Stimulated activated CD4-positive, alpha-beta T cell treated with anti-CD3 and anti-CD28 coated beads, Interleukin-12 subunit alpha, Interleukin-12 subunit beta, amount 100 ng/mL, for 48 hours (primary cell): ENCODE measurements around the gene TRIP6.

ENCODE experiments used
- DNase-seq, 3 donors: peaks; one replicate each; pipeline ENCODE4 v3.0.0-alpha.2; 2020; ENCODE audit warnings: low read depth in 2 of 3, low spot score in 1 of 3

Gene TRIP6

DNA sequence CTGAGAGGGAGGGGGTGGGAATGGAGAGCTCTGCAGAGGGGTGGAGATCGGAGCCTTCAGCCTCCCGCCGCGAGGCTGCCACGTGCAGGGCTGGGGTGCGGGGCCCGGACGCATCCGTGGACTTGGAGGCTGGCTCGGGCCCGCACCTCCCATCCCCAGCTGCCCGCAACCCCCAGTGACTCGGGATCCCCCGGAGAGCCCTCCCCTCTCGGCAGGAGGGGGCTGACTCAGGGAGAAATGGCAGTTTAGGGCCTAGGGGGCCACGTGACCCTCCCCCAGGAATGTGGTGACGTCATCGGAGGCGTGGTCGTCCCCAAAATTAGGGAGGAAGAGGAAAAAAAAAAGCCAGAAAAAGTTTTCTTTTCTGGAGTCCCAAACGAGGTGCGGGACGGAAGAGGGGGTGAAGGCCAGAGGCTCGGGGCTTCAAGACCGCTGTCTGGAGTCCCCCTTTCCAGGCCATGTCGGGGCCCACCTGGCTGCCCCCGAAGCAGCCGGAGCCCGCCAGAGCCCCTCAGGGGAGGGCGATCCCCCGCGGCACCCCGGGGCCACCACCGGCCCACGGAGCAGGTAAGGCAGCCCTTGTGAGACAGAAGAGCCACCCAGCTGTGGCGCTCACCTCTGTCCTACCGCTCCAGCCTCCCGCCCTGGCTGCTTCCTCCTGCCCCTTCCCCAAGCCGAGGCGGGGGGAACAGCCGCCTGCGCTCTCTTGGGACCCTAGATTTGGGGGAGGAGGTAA, at the start of gene TRIP6:
Gene TRIP6, plus strand, starts transcription at position 348 of the 736 bp plus-strand sequence. Its CDS starts 111 bp downstream, at position 459.
- peak; percentile 51 to 66 (median 60) for DNase-seq

- DNase-seq: no peak
Measured at GRCh38 chr7:100818366-100818765, 48.8 kb upstream of the TRIP6 start.

DNA sequence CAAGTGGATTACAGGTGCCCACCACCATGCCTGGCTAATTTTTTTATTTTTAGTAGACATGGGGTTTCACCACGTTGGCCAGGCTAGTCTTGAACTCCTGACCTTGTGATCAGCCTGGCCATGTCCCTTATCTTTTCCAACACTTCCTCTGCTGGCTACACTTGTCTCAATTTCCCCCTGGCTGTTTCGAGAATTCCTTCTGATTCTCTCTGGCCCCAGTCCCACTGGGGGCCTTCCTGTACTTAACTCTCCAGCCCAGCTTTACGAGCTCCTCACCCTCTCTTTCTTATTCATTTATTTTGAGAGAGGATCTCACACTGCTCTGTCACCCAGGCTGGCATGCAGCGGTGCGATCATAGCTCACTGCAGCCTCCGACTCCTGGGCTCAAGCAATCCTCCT, 48.4 kb upstream of the TRIP6 start:
- no peak for DNase-seq

GRCh38 chr7:100819586-100819985, 47.6 kb upstream of the TRIP6 start:
- no peak for DNase-seq

- no peak for DNase-seq
Measured at GRCh38 chr7:100822236-100823139, 44.7 kb upstream of the TRIP6 start.

DNA sequence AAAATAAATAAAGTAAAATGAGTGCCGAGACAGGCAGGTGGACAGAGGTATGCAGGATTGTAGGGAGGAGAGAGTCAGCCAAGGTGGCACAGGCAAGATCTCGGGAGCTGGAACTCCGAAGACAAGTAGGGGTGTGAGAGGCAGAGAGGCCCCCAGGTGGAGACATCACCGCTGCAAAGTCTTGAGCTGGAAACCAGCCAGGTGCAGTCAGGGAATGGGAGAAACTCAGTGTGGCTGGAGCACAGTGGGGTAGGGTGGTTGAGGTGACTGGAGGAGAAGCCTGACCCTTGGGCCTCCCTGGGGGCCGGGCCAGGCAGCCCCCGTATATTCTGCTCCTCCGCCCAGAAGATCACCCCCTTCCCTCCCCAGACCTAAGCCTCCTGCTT, 44.1 kb upstream of the TRIP6 start:
- no peak for DNase-seq

DNA sequence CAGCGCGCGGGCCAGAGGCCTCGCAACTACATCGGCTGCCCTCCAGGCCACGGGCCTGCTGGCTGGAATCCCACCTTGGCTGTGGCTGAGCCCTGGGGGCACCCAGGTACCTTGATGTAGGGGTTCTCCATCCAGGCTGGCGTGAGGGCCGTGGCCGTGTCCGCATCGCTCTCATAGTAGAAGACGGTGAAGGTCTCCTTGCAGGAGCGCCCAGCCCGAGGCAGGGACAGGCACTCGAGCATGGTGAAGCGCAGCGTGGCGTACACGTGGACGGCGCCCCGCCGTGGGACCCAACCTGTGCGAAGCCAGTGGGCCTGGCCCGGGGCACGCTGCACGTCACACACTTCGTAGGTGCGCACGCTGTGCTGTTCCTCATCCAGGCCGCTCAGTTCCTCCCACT, 43.7 kb upstream of the TRIP6 start:
- no peak for DNase-seq

DNA sequence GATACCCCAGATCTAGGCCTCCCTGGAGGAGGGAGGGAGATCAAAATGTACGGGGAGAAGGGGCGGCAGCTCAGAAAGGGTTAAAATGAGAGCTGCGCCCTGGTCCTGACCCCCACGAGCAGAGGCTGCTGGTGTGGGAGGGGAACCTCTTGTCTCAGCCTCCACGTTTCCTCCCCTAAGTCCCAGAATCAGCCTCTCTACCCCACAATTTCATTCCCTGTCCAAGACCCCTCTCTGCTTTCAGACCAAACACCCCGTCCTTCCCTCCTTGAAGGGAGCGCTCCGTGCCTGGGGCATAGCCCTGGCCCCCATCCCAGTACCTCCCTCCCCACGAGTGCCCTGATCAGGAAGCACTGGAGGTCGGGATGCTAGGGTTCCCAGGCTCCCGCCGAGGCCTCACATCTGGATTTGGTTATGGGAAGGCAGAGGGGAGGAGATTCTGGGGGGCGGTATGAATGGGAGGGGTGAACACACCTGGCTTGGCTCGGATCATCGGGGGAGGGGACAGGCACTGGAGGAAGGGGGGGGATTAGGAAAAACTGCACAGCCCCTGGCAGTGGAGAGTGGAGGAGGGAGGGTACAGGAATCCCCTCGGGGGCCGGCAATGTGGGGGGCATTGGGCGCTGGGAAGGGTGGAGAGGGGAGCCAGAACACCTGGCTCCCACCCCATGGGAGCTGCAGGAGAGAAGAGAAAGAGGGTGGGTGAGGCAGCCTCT, 42.5 kb upstream of the TRIP6 start:
- no peak for DNase-seq

DNA sequence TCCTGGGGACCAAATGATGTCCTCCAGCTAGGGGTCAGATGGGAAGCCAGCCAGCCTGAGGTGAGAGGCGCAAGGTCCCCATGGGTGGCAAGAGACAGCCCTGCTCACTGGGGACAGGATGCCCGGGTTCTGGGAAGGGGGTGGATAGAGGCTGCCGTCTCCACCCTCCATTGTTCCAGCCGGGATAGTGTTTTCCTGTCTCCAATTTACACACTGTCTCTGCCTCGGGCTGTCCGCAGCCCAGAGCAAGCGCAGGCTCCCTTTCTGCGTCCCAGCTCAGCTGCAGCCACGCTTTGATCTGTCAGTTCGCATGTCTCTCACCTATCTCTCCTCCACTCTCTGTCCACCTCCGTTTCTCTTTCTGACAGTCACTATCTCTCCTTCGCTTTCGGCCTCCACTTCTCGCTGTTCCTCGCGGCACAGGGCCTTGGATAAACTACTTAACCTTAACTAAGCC, 41.9 kb upstream of the TRIP6 start:
- no peak for DNase-seq

- DNase-seq: no peak
Measured at GRCh38 chr7:100825751-100826513, 41.3 kb upstream of the TRIP6 start.

DNA sequence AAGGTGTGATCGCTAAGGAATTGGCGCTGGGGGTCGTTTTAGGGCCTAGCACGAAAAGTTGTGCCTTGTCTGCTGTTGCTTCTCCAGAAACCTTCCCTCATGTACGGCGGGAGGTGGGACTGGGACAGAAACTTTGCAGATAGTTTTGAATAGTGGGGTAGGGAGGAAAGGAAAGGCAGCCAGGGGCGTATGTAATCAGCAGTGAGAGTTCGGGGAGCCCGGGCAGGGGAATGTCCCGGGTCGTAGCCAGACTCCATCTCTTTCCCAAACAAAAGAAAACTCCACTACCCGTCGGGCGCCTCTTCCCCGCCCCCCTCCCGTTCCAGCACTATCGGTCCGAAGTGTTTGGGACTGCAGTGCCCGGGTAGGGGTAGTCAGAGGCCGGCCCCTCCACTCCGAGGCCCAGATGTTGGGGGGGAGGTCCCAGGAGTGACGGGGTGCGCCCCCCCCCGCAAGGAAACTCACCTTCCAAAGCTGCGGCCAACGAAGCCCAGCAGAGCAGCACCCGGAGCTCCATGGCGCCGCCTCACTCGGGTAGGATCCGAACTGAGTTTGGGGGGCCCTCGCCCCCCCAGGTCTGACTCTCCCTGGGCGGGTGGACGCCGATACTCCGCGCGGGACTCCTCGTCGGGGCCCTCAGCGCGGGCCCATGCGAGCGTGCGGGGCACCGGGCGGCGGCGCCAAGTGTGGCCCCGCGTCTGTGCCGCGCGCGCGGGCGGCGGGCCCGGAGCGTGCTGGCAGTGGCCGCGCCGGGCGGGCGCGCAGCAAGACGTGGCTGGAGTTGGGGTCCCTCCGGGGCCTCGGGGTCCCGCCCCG, 40.5 kb upstream of the TRIP6 start:
- no peak for DNase-seq

GRCh38 chr7:100827330-100828226, 39.6 kb upstream of the TRIP6 start, which contains the start of gene EPHB4:
Gene EPHB4 (minus strand): TSS chr7:100827523. CDS start chr7:100827030, 493 bp downstream.
- no peak for DNase-seq

DNA sequence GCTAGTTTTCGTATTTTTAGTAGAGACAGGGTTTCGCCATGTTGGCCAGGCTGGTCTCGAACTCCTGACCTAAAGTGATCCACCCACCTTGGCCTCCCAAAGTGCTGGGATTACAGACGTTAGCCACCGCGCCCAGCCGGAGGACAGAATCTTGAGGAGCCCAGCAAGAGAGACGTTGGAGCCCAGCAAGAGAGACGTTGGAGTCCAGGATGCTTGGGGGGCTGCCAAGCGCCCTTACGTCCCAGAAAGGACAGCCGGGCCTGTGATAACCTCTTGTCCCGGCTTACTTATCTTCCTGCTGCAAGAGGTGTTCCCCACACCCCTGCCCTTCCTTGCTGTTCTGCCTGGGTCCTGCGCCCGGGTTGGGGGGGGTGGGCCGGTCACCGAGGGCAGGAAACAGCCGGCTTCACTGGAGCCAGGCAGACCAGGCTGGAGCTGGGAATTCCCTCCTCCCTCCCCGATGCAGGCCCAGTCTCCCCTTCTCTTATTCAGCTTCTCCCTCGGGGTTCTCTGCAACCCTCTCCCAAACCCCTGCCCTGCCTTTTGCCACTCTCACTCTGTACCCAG, 38.0 kb upstream of the TRIP6 start:
- DNase-seq: no peak

- no peak for DNase-seq
Measured at GRCh38 chr7:100830396-100830795, 36.8 kb upstream of the TRIP6 start.

GRCh38 chr7:100832281-100832633, 34.9 kb upstream of the TRIP6 start:
- no peak for DNase-seq

- no peak for DNase-seq
Measured at GRCh38 chr7:100835903-100836811, 31.0 kb upstream of the TRIP6 start.

GRCh38 chr7:100836812-100837098, 30.4 kb upstream of the TRIP6 start:
- DNase-seq: no peak
